ENCODE measurements around the gene TCP11. TPM values are rescaled to one million over a fixed set of nuclear protein-coding genes. Genes with fewer than 3 reads are reported as not detected.
"Not testable (repeated sequence)": the region's sequence is repeated elsewhere in the genome, so short reads cannot be mapped to it uniquely, and the experiment has no call there.

Gene TCP11
- total RNA-seq, 1 donor from 2014 or later: 0.31 TPM

- peak; percentile 4 for DNase-seq
Observed at GRCh38 chr6:35146453-35146852, 5.3 kb upstream of the TCP11 start.

- DNase-seq: no peak
Observed at GRCh38 chr6:35145757-35146156, 4.6 kb upstream of the TCP11 start.

- DNase-seq: no peak
Observed at GRCh38 chr6:35142588-35143569, 1.7 kb upstream of the TCP11 start.

GRCh38 chr6:35140639-35141006 lies 516 bp downstream of the TCP11 start:
- DNase-seq: no peak

- peak; percentile 22 for DNase-seq
Observed at GRCh38 chr6:35139924-35140638, 1.1 kb downstream of the TCP11 start.

GRCh38 chr6:35139470-35139869 lies 1.7 kb downstream of the TCP11 start:
- no peak for DNase-seq

- not testable (repeated sequence) for DNase-seq
Observed at GRCh38 chr6:35138191-35138590, 2.9 kb downstream of the TCP11 start.

GRCh38 chr6:35136185-35136584 lies 5.0 kb downstream of the TCP11 start:
- no peak for DNase-seq

GRCh38 chr6:35128496-35128895 lies 12.6 kb downstream of the TCP11 start:
- no peak for DNase-seq

- DNase-seq: no peak
Observed at GRCh38 chr6:35128042-35128441, 13.1 kb downstream of the TCP11 start.

- no peak for DNase-seq
Observed at GRCh38 chr6:35124356-35124755, 16.8 kb downstream of the TCP11 start.

- no peak for DNase-seq
Observed at GRCh38 chr6:35120746-35121145, 20.4 kb downstream of the TCP11 start.

GRCh38 chr6:35108309-35108885 lies 32.7 kb downstream of the TCP11 start:
- DNase-seq: no peak

GRCh38 chr6:35107761-35108160 lies 33.4 kb downstream of the TCP11 start:
- DNase-seq: not testable (repeated sequence)

GRCh38 chr6:35107208-35107607 lies 33.9 kb downstream of the TCP11 start:
- not testable (repeated sequence) for DNase-seq

- not testable (repeated sequence) for DNase-seq
Observed at GRCh38 chr6:35106061-35106460, 35.1 kb downstream of the TCP11 start.

GRCh38 chr6:35105078-35105477 lies 36.1 kb downstream of the TCP11 start:
- DNase-seq: no peak

GRCh38 chr6:35099116-35099515 lies 42.0 kb downstream of the TCP11 start:
- DNase-seq: no peak

- no peak for DNase-seq
Observed at GRCh38 chr6:35096129-35096862, 44.8 kb downstream of the TCP11 start.

GRCh38 chr6:35094183-35094582 lies 47.0 kb downstream of the TCP11 start:
- DNase-seq: no peak

- DNase-seq: no peak
Observed at GRCh38 chr6:35093783-35094182, 47.4 kb downstream of the TCP11 start.

- no peak for DNase-seq
Observed at GRCh38 chr6:35093118-35093445, 48.1 kb downstream of the TCP11 start.
